Loucy (cell line): ENCODE data around the gene PCDHB11.
"Not testable (repeated sequence)": the region's sequence is repeated elsewhere in the genome, so short reads cannot be mapped to it uniquely, and the experiment has no call there.

Experiments
- H2AFZ ChIP-seq: fragments of 200-600 bp; sonication (generic); 2 replicates; pipeline ENCODE4 v1.6.0; 2016; ENCODE audit warnings: antibody characterized with exemption, mild to moderate bottlenecking, low read length, moderate library complexity
- H3F3A ChIP-seq: fragments of 200-600 bp; 2 replicates; pipeline ENCODE4 v1.6.0; 2016; ENCODE audit warnings: antibody characterized with exemption, low read depth, mild to moderate bottlenecking
- H3K27me3 ChIP-seq: fragments of 200-600 bp; sonication (generic); 2 replicates; pipeline ENCODE4 v1.6.1; 2014; ENCODE audit warnings: low read length, mild to moderate bottlenecking; ENCODE audit not compliant: insufficient read depth, poor library complexity, severe bottlenecking
- H3K36me3 ChIP-seq: fragments of 200-600 bp; sonication (generic); 2 replicates; pipeline ENCODE4 v1.6.1; 2016; ENCODE audit warnings: low read length; ENCODE audit not compliant: insufficient read depth
- H3K4me1 ChIP-seq: fragments of 200-600 bp; sonication (generic); 2 replicates; pipeline ENCODE4 v1.5.1; 2014; ENCODE audit warnings: low read length, mild to moderate bottlenecking; ENCODE audit not compliant: insufficient read depth, poor library complexity, severe bottlenecking
- H3K4me2 ChIP-seq: fragments of 200-600 bp; sonication (generic); 2 replicates; pipeline ENCODE4 v1.6.0; 2014; ENCODE audit warnings: antibody characterized with exemption, low read length, low read depth, mild to moderate bottlenecking; ENCODE audit not compliant: poor library complexity, severe bottlenecking
- H3K4me3 ChIP-seq: fragments of 200-600 bp; sonication (generic); 2 replicates; pipeline ENCODE4 v1.5.1; 2014; ENCODE audit warnings: low read length, mild to moderate bottlenecking, mixed read lengths; ENCODE audit not compliant: poor library complexity, severe bottlenecking
- H3K79me2 ChIP-seq: fragments of 200-600 bp; sonication (generic); 2 replicates; pipeline ENCODE4 v1.6.1; 2014; ENCODE audit warnings: low read length; ENCODE audit not compliant: insufficient read depth
- H3K9ac ChIP-seq: fragments of 200-600 bp; sonication (generic); 2 replicates; pipeline ENCODE4 v1.6.0; 2014; ENCODE audit warnings: mild to moderate bottlenecking, low read depth, low read length, moderate library complexity; ENCODE audit not compliant: poor library complexity, severe bottlenecking
- H3K9me2 ChIP-seq: fragments of 200-600 bp; sonication (generic); replicated peaks from 2 replicates; pipeline ENCODE4 v1.6.1; 2016; ENCODE audit warnings: low read depth, low read length, mixed read lengths
- H3K9me3 ChIP-seq: fragments of 200-600 bp; sonication (generic); 2 replicates; pipeline ENCODE4 v1.6.1; 2014; ENCODE audit warnings: mild to moderate bottlenecking, antibody characterized with exemption, low read length, low read depth; ENCODE audit not compliant: insufficient read depth
- H4K20me1 ChIP-seq: fragments of 200-600 bp; sonication (generic); 2 replicates; pipeline ENCODE4 v1.6.0; 2014; ENCODE audit warnings: antibody characterized with exemption, low read length, mild to moderate bottlenecking; ENCODE audit not compliant: insufficient read depth, poor library complexity, severe bottlenecking
- CTCF ChIP-seq: fragments of 200-600 bp; sonication (generic); conservative IDR thresholded peaks from 2 replicates; pipeline ENCODE4 v1.5.1; 2014; ENCODE audit warnings: mild to moderate bottlenecking, antibody characterized with exemption, low read length
- EZH2phosphoT487 ChIP-seq: fragments of 200-600 bp; IDR thresholded peaks from 2 replicates; pipeline ENCODE4 v1.6.1; 2018; ENCODE audit warnings: antibody characterized with exemption, mild to moderate bottlenecking, moderate library complexity, borderline replicate concordance

PCDHB11 gene

GRCh38 chr5:141196363-141196762 is 3.1 kb upstream of the PCDHB11 start:
- Histone ChIP-seq H3K9me3 (no peaks in the 10 kb centered on the region), H4K20me1 (no peaks in the 10 kb centered on the region), H3K27me3 (no peaks in the 10 kb centered on the region), H3K4me2 (no peak overlapping the region), H3K79me2 (no peaks in the 10 kb centered on the region), H3K36me3 (no peaks in the 10 kb centered on the region), H3K9ac (no peak overlapping the region), H3F3A (no peaks in the 10 kb centered on the region), H2AFZ (no peak overlapping the region), H3K9me2 (no peaks in the 10 kb centered on the region), H3K4me3 (no peak overlapping the region), H3K4me1 (no peaks in the 10 kb centered on the region)
- TF ChIP-seq CTCF: no peak
- TF ChIP-seq EZH2phosphoT487: no peak

GRCh38 chr5:141201126-141201525 is 1.7 kb downstream of the PCDHB11 start:
- H3K9me3 ChIP-seq, H3K9me2 ChIP-seq, H3K4me2 ChIP-seq, H4K20me1 ChIP-seq, H3K36me3 ChIP-seq, H3K9ac ChIP-seq, H3K79me2 ChIP-seq, H3F3A ChIP-seq, H2AFZ ChIP-seq, H3K4me3 ChIP-seq, H3K27me3 ChIP-seq, H3K4me1 ChIP-seq: not testable (repeated sequence)

DNA sequence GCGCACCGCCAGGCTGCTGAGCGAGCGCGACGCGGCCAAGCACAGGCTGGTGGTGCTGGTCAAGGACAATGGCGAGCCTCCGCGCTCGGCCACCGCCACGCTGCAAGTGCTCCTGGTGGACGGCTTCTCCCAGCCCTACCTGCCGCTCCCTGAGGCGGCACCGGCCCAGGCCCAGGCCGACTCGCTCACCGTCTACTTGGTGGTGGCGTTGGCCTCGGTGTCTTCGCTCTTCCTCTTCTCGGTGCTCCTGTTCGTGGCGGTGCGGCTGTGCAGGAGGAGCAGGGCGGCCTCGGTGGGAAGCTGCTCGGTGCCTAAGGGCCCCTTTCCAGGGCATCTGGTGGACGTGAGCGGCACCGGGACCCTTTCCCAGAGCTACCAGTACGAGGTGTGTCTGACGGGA is 2.2 kb downstream of the PCDHB11 start:
- H3K9me2 ChIP-seq, H4K20me1 ChIP-seq, H3K4me2 ChIP-seq, H3K36me3 ChIP-seq, H3K9ac ChIP-seq, H3K4me3 ChIP-seq, H3K4me1 ChIP-seq, H3K27me3 ChIP-seq, H3F3A ChIP-seq, H3K79me2 ChIP-seq, H2AFZ ChIP-seq, H3K9me3 ChIP-seq: not testable (repeated sequence)

- Histone ChIP-seq H3K9ac (no peak within 1 kb of the TSS), H3K27me3 (no peaks in the 10 kb centered on the region), H3K36me3 (no peaks in the 10 kb centered on the region), H2AFZ (no peak within 1 kb of the TSS), H3K4me3 (no peak within 1 kb of the TSS), H3K4me1 (no peaks in the 10 kb centered on the region), H3K9me3 (no peaks in the 10 kb centered on the region), H3F3A (no peaks in the 10 kb centered on the region), H3K9me2 (no peaks in the 10 kb centered on the region), H4K20me1 (no peaks in the 10 kb centered on the region), H3K79me2 (no peaks in the 10 kb centered on the region), H3K4me2 (no peak within 1 kb of the TSS)
- no peak for TF ChIP-seq CTCF
- TF ChIP-seq EZH2phosphoT487: no peak
These were observed 9.1 kb downstream of the PCDHB11 start, which contains the start of gene PCDHB12 for GRCh38 chr5:141208478-141208877. Gene PCDHB12, plus strand, starts transcription at chr5:141208719. Its CDS starts 189 bp downstream, at chr5:141208908.

- H3F3A ChIP-seq, H3K36me3 ChIP-seq, H3K79me2 ChIP-seq, H2AFZ ChIP-seq, H3K9me3 ChIP-seq, H3K9me2 ChIP-seq, H3K9ac ChIP-seq, H3K4me2 ChIP-seq, H3K27me3 ChIP-seq, H3K4me3 ChIP-seq, H4K20me1 ChIP-seq, H3K4me1 ChIP-seq: not testable (repeated sequence)
These were observed 10.9 kb downstream of the PCDHB11 start for GRCh38 chr5:141210281-141210680.

- not testable (repeated sequence) for H3K79me2 ChIP-seq, H3K9me2 ChIP-seq, H4K20me1 ChIP-seq, H3F3A ChIP-seq, H3K36me3 ChIP-seq, H3K4me1 ChIP-seq, H3K27me3 ChIP-seq, H3K9ac ChIP-seq, H3K4me2 ChIP-seq, H3K9me3 ChIP-seq, H3K4me3 ChIP-seq, H2AFZ ChIP-seq
These were observed 11.4 kb downstream of the PCDHB11 start for GRCh38 chr5:141210849-141211248.
